GM19397 (cell line): ENCODE measurements around the gene LGR6.

Experiments
- ATAC-seq: cut with Tn5 transposase; IDR thresholded peaks from one replicate; pipeline ENCODE4 v1.9.1; 2021; ENCODE audit warnings: mild to moderate bottlenecking, moderate library complexity; ENCODE audit not compliant: unreplicated experiment

The LGR6 gene

DNA sequence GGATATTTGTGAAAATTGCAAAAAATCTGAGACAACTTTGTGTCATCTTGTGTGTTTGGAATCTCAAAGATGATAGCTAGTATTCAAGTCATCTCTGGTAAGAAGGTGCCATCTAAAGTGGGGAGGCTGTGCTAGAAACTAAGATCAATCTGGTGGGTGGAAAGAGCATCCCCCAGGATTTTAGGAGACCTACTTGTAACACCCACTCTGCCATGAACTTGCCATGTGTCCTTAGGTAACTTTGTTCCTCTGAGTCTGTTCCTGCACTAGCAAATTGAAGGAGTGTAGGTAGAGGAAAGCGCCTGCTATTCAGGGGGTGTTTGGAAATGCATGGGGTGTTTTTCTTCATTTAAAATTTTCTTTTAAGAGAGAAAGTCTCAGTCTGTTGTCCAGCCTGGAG, 24.4 kb downstream of the LGR6 start:
- no peak for ATAC-seq

DNA sequence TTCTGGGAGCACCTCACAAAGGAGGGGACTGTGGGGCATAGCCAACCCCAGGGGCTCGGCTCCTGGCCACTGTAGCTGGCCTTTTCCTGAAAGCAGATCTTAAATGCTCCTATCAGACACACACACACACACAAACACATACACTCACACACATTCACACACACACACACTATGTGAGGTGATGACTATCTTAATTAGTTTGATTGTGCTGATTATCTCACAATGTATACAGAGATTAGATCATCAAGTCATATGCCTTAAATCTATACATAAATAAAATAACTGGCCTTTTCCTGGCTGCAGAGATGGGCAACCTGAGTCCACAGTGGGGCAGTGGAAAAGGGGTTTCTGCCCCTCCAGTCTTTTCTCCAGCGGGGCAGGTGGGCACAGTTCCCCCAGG, 27.1 kb downstream of the LGR6 start:
- ATAC-seq: no peak

DNA sequence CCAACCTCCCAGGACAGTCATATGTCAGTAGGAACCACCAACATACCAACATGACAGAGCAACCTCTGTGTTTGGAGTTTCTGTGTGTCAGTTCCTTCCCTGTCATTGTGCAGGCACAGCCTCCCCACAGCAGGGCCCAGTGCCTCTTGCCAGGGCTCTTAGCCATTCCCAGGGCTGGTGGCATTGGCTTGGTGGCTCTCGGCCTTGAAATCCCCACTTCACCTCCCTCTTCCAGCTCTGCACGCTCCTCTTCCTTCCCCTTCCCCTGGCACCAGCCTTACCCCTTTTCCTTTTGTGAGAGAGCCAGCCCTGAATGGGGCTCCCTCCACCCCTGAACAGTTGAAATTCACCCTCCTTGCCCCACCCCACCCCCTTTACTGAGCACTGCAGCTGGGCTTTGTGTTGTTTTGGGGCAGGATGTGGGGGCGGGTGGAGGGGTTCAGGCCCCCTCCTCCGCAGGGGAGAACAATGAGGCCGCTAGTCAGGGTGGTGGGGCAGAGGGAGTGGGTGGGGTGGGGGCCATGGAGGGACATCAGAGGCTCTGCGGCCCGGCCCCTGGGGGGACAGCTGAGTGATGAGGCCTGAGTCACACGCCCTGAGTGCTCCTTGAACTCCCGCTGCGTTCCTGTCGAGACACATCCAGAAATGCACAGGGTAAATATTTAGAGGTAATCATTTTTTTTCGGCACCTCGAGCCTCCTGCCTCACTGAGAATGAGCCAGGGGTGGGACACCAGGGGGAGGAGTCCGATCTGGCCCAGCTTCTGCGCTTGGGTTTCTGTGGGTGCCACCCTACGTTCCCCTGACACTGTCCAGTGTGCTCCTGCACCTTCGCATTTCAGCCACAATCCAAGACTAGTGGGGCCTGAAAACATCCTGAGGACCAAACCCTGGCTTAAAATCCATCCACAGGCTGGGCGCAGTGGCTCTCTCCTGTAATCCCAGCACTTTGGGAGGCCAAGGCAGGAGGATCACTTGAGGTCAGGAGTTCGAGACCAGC, 28.6 kb downstream of the LGR6 start:
- no peak for ATAC-seq

- no peak for ATAC-seq
Measured at GRCh38 chr1:202223121-202223860, 29.7 kb downstream of the LGR6 start.

DNA sequence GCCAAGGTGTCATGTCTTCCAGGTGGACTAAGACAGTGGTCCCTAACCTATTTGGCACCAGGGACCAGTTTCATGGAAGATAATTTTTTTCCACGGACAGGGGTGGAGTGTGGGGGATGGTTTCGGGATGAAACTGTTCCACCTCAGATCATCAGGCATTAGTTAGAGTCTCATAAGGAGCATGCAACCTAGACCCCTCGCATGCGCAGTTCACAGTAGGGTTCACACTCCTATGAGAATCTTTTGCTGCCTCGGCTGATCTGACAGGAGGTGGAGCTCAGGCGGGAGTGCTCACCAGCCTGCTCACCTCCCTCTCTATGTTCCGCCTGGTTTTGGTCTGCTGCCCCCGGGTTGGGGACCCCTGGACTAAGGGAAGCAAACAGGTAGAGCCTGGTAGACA, 30.9 kb downstream of the LGR6 start:
- no peak for ATAC-seq

- ATAC-seq: no peak
Measured at GRCh38 chr1:202225131-202225530, 31.5 kb downstream of the LGR6 start.

DNA sequence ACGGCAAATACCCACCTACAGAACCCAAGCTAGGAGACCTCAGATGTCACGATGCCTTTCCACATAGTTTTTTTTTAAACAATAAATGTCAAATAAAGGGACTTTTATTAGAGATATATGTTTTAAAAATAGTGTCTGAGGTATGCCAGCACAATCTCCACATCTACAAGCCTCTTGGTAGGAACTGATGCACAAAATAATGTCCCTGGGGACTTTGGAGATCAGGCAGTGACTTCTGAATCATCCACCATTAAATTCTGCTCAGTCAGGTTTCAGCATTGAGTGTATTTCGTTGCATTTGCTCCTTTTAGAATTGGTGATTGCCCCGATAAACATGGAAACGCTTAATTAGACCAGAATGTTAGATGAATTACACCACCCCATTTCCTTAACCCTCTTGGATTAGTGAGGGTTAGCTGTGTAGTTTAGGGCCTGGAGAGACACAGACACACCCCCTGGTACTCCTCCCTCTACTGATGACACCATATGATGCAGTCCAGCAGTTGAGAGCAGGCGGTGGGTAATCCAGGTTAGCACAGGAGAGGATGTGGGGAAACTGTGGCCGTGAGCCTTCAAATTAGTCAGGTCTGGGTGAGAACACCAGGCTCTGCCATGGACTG, 33.6 kb downstream of the LGR6 start:
- ATAC-seq: no peak

GRCh38 chr1:202227997-202228401, 34.4 kb downstream of the LGR6 start:
- no peak for ATAC-seq

DNA sequence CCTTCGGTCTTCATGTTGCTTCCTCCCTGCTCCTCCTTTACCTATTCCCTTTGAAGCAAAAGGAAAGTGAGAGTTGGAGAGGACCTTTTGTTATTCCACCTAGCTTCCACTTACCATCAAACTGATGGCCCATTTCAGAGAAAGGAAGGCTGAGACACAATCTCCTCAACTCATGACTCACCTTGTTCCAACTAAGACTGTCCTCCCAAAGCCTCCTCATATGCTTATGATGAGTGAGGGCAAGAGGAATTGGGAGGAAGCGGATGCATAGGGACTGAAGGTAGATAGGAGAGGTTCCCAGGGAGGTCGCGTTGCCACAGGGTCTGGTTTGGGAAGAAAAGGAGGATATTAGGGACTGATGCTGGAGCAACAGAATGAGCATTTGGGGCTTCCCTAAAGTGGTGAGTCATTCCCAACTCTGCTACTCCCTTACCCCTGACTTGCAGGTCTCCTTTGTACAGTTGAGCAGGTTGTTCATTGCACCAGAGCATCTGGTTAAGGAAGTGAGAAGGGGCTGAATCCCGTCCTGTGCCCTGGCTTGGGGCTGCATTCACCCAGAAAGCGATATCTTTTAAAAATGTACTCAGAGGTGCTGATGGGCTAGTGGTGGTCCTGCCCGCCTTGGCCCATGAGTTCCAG, 35.0 kb downstream of the LGR6 start:
- no peak for ATAC-seq

GRCh38 chr1:202229376-202229775, 35.8 kb downstream of the LGR6 start:
- ATAC-seq: no peak

DNA sequence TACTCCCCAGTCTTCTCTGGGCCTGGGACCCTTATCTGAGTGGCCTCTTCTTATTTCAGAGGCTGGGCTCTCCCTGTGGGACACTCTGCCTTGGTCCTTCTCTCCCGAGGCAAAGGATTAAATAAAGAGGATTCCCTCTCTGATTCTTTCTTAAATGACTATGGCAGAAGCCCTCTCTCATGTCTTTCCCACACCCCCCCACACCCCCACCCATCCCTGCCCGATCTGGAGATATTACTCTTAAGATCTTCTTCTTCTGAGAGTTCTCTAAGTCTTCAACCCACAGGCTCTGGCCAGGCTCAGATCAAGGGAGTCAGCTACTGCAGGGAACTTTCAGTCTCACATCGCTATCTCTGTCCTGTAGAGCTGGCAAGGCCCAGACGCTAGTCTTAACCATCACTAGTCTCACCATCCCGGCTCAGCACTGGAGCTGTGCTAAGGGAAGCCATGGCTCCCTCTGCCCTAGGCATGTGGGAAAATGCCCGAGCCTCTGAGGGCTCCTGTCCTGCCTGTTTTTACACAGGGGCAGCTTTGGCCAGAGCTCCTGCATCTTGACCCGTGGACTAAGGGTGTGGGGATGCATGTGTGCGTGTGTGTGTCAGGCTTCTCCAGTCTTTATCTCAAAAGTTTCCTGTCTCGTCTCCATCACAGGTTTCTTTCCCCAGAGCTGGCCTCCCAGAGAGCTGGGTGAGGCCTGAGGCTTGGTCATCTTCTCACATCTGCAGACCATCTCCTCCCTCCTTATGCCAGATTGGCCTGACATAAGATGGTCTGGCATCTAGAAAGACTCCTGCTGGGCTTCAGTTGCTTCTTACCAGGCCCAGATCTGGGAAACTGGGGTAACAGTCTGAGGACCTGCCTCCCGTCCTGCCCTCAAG, 36.7 kb downstream of the LGR6 start:
- ATAC-seq: no peak

DNA sequence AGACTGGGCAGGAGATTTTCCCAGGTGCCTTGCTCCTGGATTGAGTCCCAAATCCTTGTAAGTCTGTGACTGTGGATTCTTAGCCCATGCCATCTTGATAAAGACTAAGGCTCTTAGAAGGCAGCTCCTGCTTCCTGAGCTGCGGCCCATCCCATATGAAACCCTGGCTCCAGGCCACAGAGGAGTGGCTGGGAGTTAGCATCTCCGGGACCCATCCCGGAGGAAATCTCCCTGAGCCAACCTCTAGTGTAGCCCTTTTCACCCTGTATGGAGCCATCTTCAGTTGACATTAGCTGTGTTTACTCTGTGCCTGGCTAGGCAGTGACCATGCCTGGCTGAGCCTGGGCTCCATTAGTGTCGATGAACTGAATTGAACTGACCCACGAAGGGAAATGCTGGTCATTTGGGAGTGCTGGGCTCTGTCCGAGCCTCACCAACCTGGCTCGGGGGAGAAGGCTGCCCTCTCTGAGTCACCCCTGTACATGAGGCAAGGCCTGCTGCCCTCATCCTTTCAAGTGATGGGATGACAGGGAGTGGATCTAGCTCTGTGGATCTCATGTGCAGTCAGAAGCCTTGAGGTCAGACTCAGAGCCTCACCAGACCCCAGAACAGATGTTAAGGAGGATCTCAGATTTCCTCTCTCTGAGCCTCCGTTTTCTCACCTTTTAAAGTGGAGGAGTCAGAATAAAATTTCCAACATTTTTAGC, 37.5 kb downstream of the LGR6 start:
- ATAC-seq: no peak

DNA sequence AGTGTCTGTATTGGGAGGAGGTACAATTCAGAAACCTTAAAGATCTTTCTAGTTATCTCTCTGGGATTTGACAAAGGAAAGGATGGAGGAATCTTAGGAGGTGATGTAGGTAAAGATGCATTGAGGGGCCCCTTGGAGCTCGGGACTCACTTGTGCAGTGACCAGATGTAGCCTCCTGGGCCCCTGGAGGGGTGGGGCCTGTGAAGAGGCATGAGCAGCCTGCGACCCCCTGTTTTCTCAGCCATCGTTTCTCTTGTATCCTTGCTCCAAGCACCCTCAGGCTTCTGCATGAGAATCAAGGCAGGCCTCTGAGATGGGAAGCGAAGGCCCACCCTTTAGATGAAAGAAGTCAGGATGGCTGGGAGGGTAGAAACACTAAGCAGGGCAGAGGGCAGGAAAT, 39.6 kb downstream of the LGR6 start:
- ATAC-seq: no peak

DNA sequence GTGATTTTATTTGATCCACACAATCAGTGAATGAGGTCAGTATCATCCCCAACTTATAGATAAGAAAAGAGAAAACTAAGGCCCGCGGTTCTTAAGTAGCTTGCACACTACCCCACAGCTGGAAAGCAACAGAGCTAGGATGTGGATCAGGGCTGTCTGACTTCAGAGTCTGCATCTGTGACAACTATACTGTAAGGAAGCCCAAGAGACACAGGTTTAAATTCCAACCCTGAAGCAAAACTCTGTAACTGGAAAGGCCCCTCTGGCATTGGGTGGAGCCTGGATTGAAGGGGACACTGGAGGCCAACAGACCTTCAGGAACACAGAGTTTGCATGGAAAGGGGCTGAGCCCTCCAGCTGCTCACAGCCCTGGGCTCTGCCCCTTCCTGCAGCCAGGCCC, 40.2 kb downstream of the LGR6 start:
- no peak for ATAC-seq

- no peak for ATAC-seq
Measured at GRCh38 chr1:202234331-202235002, 40.9 kb downstream of the LGR6 start.

DNA sequence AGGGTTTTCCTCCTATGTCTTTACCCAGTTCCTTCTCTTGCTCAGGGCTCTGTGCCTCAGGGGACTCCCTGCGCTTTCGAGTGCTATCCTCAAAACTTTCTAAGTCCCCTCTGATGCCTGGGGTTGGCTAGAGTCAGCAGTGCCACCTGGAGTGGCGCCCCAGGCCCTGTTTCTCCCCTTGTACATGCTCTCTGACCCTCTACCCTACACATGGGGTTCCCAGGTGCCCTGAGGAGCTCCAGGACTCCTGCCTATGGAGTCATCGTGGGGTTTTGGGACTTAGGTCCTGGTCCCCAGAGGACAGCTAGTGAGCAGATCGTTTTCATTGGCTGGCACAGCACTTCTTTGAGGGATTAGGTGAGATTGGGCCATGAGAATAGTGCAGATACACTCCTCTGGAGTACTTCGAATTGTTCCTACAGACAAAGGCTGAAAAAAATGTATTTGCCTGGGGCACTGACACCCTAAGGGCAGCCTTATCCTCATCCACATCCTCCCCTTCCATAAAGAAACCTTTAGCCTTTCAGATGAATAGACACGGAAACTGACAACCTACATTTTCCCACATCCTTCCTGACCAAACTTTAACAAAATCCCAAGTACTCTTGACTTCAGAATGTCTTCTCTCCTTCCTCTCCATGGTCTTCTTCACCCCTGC, 41.5 kb downstream of the LGR6 start:
- ATAC-seq: no peak

GRCh38 chr1:202235856-202236837, 42.5 kb downstream of the LGR6 start:
- no peak for ATAC-seq
